Erythroblast (primary cell): ENCODE data around the gene PPM1M.

Experiments used
- GATA1 ChIP-seq: IDR thresholded peaks from 2 replicates; pipeline ENCODE4 v1.6.1; 2011; ENCODE audit warnings: low read depth, mild to moderate bottlenecking, control low read depth, low read length, moderate library complexity
- POLR2A ChIP-seq: IDR thresholded peaks from 2 replicates; pipeline ENCODE4 v1.6.1; 2011; ENCODE audit warnings: mild to moderate bottlenecking, low read length

- no peak for TF ChIP-seq POLR2A
- no peak for TF ChIP-seq GATA1
Measured at GRCh38 chr3:52222319-52223221, 23.0 kb upstream of the PPM1M start.
